ENCODE measurements around the gene TNFSF15. TPM values are rescaled to one million over a fixed set of nuclear protein-coding genes. Genes with fewer than 3 reads are reported as not detected.

The TNFSF15 gene
- polyA plus RNA-seq, 3 donors = 0.07 to 1.1 (median 0.11) TPM

- Mint-ChIP-seq H3K4me1 (peaks cover 20% of the 10 kb centered on the region), H3K9me3 (no peaks in the 10 kb centered on the region), H3K27ac (peak overlapping the region in 5 of 7 donors; percentile 23 to 85 (median 67)), H3K4me3 (no peak overlapping the region), H3K27me3 (ENCODE audit: low read depth in 3 of 3) (peaks cover 0 to 3% (median 2%) of the 10 kb centered on the region in 3 donors), H3K36me3 (no peaks in the 10 kb centered on the region)
- Histone ChIP-seq H3K27me3 (ENCODE audit: control insufficient read depth in 2 of 2, insufficient read depth in 2 of 2, low read length in 2 of 2) (no peaks in the 10 kb centered on the region), H4K20me1 (ENCODE audit: insufficient read depth, low read length) (no peaks in the 10 kb centered on the region), H3K9me3 (replicated peaks in 1 of 2; ENCODE audit: control insufficient read depth in 1 of 2, insufficient read depth in 1 of 2, low read length in 2 of 2) (no peaks in the 10 kb centered on the region), H3K36me3 (replicated peaks in 1 of 2; ENCODE audit: control insufficient read depth in 1 of 2, insufficient read depth in 2 of 2, low read length in 2 of 2) (no peaks in the 10 kb centered on the region), H2AFZ (ENCODE audit: insufficient read depth, low read depth, low read length, poor library complexity, severe bottlenecking) (no peak overlapping the region), H3K4me3 (replicated peaks in 1 of 3; ENCODE audit: low read depth in 2 of 3, low read length in 3 of 3) (no peak overlapping the region), H3K4me2 (replicated peaks; ENCODE audit: extremely low read depth, low read length, poor library complexity, severe bottlenecking) (no peak overlapping the region), H3K9ac (ENCODE audit: insufficient read depth, low read length, poor library complexity, severe bottlenecking) (no peak overlapping the region), H3K79me2 (ENCODE audit: insufficient read depth, low read length) (no peaks in the 10 kb centered on the region), H3K27ac (ENCODE audit: low read depth in 1 of 2, low read length in 2 of 2) (peak overlapping the region in 1 of 2 donors; percentile 34), H3K4me1 (ENCODE audit: control insufficient read depth in 1 of 2, insufficient read depth in 2 of 2, low read length in 2 of 2) (peaks cover 8 to 15% of the 10 kb centered on the region in 2 donors)
- peak; percentile 90 to 94 (median 90) for DNase-seq
- 15% methylated on average over 3 of the region's 8 CpGs for WGBS (ENCODE audit: insufficient coverage)
- intact Hi-C loops (cut with micrococcal nuclease) = loop anchor here (2.0 to 10.0 kb wide), 6 partner anchors 54 to 276 kb away; partner anchors contain the start of gene TEX48 (in 1 of the 2)
- peak; percentile 82 for TF ChIP-seq CTCF (IDR thresholded peaks at IDR 0.05)
These were observed 67.1 kb downstream of the TNFSF15 start for GRCh38 chr9:114738581-114739316.

- Mint-ChIP-seq H3K27ac (no peak overlapping the region), H3K4me1 (peaks cover 20% of the 10 kb centered on the region), H3K27me3 (ENCODE audit: low read depth in 3 of 3) (peaks cover 0 to 3% (median 2%) of the 10 kb centered on the region in 3 donors), H3K4me3 (no peak overlapping the region), H3K9me3 (no peaks in the 10 kb centered on the region), H3K36me3 (no peaks in the 10 kb centered on the region)
- no peak for DNase-seq
- H3K9me3 ChIP-seq (replicated peaks in 1 of 2; ENCODE audit: control insufficient read depth in 1 of 2, insufficient read depth in 1 of 2, low read length in 2 of 2) = no peaks in the 10 kb centered on the region
- no peak overlapping the region for H3K4me2 ChIP-seq (replicated peaks; ENCODE audit: extremely low read depth, low read length, poor library complexity, severe bottlenecking)
- H4K20me1 ChIP-seq (ENCODE audit: insufficient read depth, low read length) = no peaks in the 10 kb centered on the region
- H3K36me3 ChIP-seq (replicated peaks in 1 of 2; ENCODE audit: control insufficient read depth in 1 of 2, insufficient read depth in 2 of 2, low read length in 2 of 2) = no peaks in the 10 kb centered on the region
- no peak overlapping the region for H3K4me3 ChIP-seq (replicated peaks in 1 of 3; ENCODE audit: low read depth in 2 of 3, low read length in 3 of 3)
- no CpG with 5 or more reads among the region's 4 CpGs for WGBS (ENCODE audit: insufficient coverage)
- H3K27ac ChIP-seq (ENCODE audit: low read depth in 1 of 2, low read length in 2 of 2) = no peak overlapping the region
- H3K27me3 ChIP-seq (ENCODE audit: control insufficient read depth in 2 of 2, insufficient read depth in 2 of 2, low read length in 2 of 2) = no peaks in the 10 kb centered on the region
- H3K4me1 ChIP-seq (ENCODE audit: control insufficient read depth in 1 of 2, insufficient read depth in 2 of 2, low read length in 2 of 2) = peaks cover 8 to 15% of the 10 kb centered on the region in 2 donors
- TF ChIP-seq CTCF (IDR thresholded peaks at IDR 0.05) = no peak
- no peak overlapping the region for H3K9ac ChIP-seq (ENCODE audit: insufficient read depth, low read length, poor library complexity, severe bottlenecking)
- no peak overlapping the region for H2AFZ ChIP-seq (ENCODE audit: insufficient read depth, low read depth, low read length, poor library complexity, severe bottlenecking)
- intact Hi-C loops (cut with micrococcal nuclease) = loop anchor here (2.0 to 10.0 kb wide), 6 partner anchors 53 to 277 kb away; partner anchors contain the start of gene TEX48 (in 1 of the 2)
- H3K79me2 ChIP-seq (ENCODE audit: insufficient read depth, low read length) = no peaks in the 10 kb centered on the region
These were observed 68.0 kb downstream of the TNFSF15 start for GRCh38 chr9:114737847-114738246.

All from CD14-positive monocyte (primary cell).